HG02943 (cell line): ENCODE data around the gene SLC27A5.

ENCODE experiments used
- ATAC-seq: cut with Tn5 transposase; IDR thresholded peaks from one replicate; pipeline ENCODE4 v1.9.1; 2021; ENCODE audit warnings: mild to moderate bottlenecking, low read depth, moderate library complexity; ENCODE audit not compliant: unreplicated experiment

The SLC27A5 gene, protein sequence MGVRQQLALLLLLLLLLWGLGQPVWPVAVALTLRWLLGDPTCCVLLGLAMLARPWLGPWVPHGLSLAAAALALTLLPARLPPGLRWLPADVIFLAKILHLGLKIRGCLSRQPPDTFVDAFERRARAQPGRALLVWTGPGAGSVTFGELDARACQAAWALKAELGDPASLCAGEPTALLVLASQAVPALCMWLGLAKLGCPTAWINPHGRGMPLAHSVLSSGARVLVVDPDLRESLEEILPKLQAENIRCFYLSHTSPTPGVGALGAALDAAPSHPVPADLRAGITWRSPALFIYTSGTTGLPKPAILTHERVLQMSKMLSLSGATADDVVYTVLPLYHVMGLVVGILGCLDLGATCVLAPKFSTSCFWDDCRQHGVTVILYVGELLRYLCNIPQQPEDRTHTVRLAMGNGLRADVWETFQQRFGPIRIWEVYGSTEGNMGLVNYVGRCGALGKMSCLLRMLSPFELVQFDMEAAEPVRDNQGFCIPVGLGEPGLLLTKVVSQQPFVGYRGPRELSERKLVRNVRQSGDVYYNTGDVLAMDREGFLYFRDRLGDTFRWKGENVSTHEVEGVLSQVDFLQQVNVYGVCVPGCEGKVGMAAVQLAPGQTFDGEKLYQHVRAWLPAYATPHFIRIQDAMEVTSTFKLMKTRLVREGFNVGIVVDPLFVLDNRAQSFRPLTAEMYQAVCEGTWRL

GRCh38 chr19:58511353-58512208 is at the start of gene SLC27A5:
SLC27A5 (minus strand) TSS chr19:58511992; CDS start chr19:58511955, 37 bp downstream.
- ATAC-seq, result no peak

GRCh38 chr19:58560921-58561320 is 49.1 kb upstream of the SLC27A5 start:
- ATAC-seq, result no peak

- ATAC-seq, result no peak
Observed at GRCh38 chr19:58560007-58560887, 48.5 kb upstream of the SLC27A5 start.

DNA sequence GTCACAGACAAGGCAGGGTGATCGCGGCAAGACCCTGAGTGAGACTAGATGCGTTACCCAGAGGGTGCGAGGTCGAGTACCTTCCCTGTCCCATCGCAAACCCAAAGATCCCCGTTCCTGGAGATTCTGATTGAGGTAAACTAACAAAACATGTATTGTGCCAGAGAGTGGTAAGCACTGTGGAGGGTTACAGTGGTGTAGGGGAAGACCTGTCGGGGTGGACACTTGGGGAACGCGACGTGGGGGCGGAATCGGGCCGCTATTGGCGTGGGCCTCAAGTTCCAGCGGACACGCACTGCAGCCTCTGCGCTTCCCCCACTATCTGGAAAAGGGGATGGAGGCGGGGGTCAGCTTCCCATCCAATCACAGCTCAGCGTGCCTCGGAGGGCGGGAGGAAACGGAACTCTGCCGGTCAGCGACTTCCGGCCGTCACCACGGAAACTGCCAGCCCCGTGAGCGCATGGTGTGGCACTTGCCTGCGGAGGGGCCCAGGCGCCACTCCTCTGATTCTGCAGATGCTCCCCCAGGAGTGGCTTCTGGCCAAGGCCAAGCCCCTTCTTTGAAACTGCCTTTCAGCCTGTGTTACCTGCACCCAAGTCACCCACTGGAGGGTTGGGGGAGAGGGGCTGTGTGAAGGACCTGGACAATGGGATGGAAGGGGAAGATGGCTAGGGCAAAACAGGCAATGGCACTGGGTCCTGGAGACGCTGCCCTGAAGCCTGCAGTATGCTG is 47.6 kb upstream of the SLC27A5 start:
- peak; percentile 23 for ATAC-seq

- peak; percentile 47 for ATAC-seq
Observed at GRCh38 chr19:58558623-58559274, 47.0 kb upstream of the SLC27A5 start.

- peak; percentile 0 for ATAC-seq
Observed at GRCh38 chr19:58558066-58558622, 46.4 kb upstream of the SLC27A5 start, which contains the start of gene UBE2M. UBE2M (minus strand) TSS chr19:58558611; CDS start chr19:58558381, 230 bp downstream.

- no peak for ATAC-seq
Observed at GRCh38 chr19:58557221-58558065, 45.7 kb upstream of the SLC27A5 start.

GRCh38 chr19:58556622-58557220 is 44.9 kb upstream of the SLC27A5 start:
- no peak for ATAC-seq

DNA sequence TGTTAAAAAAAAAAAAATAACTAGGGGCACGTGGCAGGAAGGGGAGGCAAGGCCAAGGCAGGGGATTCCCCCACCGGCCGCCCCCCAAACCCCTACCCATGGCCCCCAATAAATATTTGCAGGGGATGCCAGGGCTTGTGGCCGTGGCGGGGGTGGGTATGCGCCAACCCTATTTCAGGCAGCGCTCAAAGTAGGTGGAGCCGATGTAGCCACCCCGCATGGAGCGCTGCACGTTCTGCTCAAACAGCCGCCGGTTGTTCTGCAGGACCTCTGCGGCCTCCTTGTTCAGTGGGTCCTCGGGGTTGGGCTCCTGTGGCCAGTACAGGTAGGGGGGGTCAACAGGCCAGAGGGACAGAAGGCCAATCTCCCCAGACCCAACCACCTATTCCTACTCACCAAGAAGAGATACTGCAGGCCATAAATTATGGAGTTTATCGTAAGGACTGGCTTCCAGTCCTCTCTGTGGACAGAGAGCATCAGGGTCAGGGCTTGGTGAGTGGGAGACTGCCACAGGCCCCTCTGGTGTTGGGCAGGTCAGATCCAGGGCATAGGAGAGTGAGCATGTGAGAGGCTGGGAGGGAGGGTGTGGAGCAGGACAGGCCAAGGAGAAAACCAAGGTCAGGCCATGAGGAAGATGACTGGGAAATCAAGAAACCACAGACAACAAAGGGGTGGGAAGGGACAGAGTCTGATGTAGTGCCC is 44.3 kb upstream of the SLC27A5 start:
- no peak for ATAC-seq

GRCh38 chr19:58555369-58555885 is 43.6 kb upstream of the SLC27A5 start:
- ATAC-seq, result no peak

DNA sequence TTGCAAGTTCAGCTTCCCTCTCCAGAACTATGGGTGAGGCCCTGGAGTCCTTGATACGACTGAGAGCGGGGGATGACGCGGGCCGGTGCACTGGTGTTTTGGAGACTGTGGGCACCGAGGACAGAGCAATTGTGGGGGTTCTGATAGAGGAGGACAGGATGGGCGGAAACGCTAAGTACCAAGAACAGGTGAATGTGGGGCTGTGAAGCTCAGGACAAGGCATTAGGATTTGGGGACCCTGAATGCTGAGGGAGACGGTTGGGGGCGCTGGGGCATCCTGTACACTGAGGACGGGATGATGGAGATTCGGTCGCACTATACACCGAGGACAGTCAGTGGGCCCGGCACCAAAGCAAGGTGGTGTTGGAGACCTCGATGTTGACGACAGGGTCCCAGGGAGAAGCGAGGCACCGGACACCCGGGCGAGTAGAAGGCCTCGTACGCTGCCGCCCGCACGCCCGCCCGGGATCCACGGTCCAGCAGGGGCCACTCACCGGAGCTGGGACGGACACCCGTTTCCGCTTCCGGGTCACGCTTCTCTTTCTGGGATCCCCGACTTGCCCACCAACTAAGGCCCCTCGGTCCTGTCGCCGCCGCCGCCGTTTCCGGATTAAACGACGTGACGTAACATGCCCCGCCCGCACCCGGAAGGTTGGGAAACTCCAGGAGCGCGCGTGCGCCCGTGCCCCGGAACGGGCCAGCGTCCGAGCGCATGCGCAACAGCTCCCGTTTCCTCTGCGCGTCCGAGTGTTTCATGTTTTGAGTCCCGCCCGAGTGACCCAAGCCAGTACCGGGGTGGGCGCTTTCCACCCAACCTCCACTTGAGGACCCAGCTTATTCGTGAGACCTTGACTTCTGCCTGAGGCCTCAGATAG is 42.9 kb upstream of the SLC27A5 start, which contains the start of gene CHMP2A:
Gene CHMP2A (minus strand): TSS at position 612 of the 875 bp plus-strand sequence. CDS start 893 bp downstream, outside the sequence.
- ATAC-seq, result no peak

- ATAC-seq, result no peak
Observed at GRCh38 chr19:58553799-58554493, 42.2 kb upstream of the SLC27A5 start.

- no peak for ATAC-seq
Observed at GRCh38 chr19:58552655-58553054, 40.9 kb upstream of the SLC27A5 start.
